COR-L47 (cell line): Measurements from ENCODE around the gene LOX.
A peak's percentile ranks its signal among the peaks of the same experiment; 100 is the strongest.

Experiments
- DNase-seq: peaks from one replicate; lab custom pipeline; 2025; lab: John Stamatoyannopoulos, UW

LOX gene

GRCh38 chr5:122078116-122079110 lies at the start of gene LOX:
Gene LOX, minus strand, starts transcription at chr5:122078259. Its CDS starts 274 bp downstream, at chr5:122077985.
- DNase-seq, result peak; percentile 39

DNA sequence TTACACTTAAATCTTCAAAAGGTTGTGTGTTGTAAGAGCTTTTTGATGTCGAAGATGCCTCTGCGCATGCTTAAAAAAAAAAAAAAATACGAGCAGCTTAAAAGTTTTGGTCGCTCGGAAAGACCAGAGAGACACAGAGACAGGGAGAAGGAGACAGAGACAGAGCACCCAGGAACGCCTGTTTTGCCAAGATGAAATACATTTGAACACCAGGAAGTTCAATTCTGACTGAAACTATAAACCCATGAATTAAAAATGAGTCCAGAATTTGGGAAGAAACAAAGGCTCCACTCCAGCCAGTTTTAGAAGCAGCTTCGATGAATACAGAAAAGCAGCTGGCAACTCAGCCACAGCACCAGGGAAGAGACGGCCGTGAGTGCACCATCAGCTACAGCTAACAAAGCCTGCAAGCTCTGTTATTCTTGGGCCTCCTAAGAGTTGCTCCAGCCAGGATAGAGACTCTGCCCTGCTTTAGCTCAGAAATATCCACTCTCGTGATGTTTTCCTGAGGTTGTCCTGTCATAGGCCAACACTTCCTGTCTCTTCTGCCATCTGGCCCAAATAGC lies 48.8 kb upstream of the LOX start:
- DNase-seq, result no peak

- no peak for DNase-seq
Observed at GRCh38 chr5:122126177-122126755, 48.2 kb upstream of the LOX start.

GRCh38 chr5:122124766-122125165 lies 46.7 kb upstream of the LOX start:
- no peak for DNase-seq

DNA sequence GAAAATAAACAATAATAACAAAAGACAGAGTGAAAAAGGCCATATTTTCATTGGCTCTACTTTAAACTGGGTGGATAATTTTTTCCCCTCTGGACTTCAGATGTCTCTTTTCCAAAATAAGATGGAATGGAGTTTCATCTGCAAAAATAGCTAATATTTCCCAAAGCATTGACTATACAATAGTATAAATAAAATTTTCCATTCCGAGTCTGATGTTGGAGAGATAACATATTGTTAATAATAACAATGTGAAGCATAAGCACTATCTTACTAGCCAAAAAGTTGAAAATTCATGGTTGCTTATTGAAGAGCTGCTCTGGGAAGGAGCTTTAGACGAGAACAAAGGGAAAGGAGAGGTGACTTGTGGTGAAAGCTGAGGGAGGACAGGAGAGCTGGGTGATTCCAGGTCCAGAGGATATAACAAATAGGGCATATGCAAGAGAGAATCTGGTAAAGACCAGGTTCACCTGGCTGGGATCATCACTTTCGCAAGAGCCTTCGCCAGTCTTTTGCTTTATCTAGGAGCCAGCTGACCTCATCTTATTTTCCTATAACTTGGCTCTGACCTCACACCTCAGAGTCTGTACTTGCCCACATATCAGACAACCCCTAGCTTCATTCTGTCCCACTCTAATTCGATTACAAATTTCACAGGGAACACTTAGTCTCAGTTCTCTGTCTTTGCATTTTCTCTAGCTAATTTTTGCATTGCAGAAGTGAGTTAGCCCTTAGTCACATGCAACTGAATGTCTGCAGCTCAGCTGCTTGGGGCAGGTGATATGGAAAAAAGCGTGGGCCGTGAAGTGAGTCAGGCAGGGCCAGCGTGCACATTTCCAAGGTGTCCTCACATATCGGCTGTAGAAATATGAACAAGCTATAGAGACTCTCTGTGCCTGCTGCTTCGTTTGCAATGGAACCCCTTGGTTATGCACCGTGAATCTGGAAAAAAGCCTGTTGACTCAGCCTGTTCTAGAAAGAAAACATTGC lies 43.7 kb upstream of the LOX start:
- no peak for DNase-seq

DNA sequence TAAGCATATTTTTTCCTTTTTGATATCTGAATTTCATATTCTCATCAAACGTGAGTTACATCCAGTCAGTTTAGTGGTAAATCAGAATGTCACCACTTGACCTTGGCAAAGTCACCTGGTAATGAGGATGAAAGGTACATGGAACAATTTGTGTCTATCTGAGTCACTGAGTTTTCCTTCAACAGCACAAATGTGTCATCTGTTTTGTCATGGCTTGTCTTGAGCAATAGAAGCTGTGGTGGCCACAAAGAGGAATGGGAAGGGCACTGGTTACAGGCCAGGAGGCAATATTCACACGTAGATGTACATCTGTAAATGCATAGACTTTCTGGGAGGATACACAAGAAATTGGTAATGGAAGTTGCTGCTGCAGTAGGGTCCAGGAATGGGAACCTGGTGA lies 42.9 kb upstream of the LOX start:
- no peak for DNase-seq

DNA sequence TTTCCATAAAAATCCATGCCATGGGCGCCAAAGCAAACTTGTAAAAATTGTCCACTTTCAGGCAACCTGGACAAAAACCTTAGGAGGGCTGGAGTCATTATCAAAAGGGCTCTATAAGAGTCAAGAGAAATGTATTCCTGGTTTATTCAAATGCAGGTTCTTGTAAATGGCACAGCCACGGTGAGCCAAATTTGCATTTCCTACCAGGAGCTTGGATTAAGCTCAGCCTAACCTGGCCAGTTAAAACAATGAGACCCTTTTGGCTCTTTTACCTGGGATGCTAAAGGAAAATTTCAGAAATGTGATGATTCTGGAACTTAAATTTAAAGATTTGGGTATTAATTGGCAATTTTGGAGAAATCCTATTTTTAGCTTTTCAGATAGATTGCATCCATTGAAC lies 42.4 kb upstream of the LOX start:
- DNase-seq, result no peak

GRCh38 chr5:122119205-122119604 lies 41.1 kb upstream of the LOX start:
- no peak for DNase-seq

- DNase-seq, result no peak
Observed at GRCh38 chr5:122118356-122118948, 40.4 kb upstream of the LOX start.

- DNase-seq, result no peak
Observed at GRCh38 chr5:122114501-122114900, 36.4 kb upstream of the LOX start.

- DNase-seq, result no peak
Observed at GRCh38 chr5:122112733-122113558, 34.9 kb upstream of the LOX start.

GRCh38 chr5:122112063-122112462 lies 34.0 kb upstream of the LOX start:
- DNase-seq, result no peak

- DNase-seq, result no peak
Observed at GRCh38 chr5:122111460-122111859, 33.4 kb upstream of the LOX start.

DNA sequence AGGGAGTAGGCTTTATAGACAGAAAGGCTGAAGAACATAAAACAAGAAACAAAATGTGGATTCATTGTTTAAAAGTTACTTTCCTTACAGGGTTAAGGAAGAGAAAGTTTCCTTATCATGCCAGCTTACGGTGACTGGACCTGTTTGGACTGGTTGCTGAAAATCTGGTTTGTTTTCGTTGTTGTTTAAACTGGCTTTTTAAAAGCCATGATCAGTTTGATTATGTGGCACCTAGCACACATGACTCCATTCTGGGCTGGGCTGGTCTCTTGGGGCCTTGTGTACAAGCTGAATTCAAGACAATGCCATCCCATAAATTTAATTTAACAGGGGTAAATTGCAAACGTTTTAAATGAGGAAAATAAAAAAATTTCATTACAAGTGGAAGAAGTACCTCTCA lies 32.9 kb upstream of the LOX start:
- no peak for DNase-seq

GRCh38 chr5:122107016-122107415 lies 29.0 kb upstream of the LOX start:
- DNase-seq, result no peak

DNA sequence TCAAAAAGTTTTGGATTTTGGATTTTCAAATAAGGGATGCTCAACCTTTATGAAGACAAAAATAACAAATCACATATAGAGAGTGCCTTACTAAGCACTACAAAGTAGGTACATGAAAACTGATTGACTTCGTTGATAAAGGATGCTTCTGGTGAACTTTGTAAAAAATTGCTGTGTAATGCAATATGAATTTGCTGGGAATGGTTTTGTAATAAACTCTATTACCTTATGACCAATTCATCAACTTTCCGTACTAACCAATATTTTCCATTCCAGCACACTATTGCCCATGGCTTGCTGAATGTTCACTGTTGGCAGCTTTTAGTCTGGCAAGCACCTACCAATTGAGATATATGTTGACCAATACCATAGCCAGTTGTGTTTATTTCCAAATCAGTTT lies 27.9 kb upstream of the LOX start:
- DNase-seq, result no peak

- no peak for DNase-seq
Observed at GRCh38 chr5:122102825-122103224, 24.8 kb upstream of the LOX start.

DNA sequence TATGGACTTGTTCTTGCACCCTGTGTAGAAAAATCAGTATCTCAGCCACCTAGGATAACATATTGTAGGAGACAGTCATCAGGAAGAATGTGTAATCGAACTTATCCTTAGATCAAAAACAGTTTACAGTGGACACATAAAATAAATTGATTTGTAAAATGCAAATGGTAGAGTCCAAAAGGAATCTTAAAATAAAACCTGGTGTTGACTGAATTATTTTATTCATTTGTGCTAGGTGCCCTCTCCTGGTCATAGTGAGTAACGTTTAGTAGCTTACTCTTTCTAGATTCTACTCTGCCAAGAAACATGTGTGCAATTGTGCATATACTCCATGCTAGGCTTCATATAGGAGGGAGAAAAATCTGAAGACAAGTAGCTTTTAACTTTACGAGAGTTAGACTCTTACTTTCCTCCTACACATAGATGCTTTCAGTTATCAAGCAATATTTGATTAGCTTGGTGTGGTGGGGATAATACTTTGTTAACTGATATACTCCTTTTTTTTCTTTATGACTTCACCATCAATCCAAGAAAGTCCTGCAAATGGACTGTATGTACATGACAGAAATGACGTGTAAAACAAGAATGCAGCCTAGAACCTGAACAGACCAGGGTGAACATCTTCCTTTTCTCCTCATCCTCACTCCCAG lies 23.7 kb upstream of the LOX start:
- DNase-seq, result peak; percentile 61

GRCh38 chr5:122099060-122099790 lies 21.2 kb upstream of the LOX start:
- DNase-seq, result no peak
